ENCODE measurements around the gene MYZAP. TPM values are rescaled to one million over a fixed set of nuclear protein-coding genes. Genes with fewer than 3 reads are reported as not detected.
A peak's percentile ranks its signal among the peaks of the same experiment; 100 is the strongest.

MYZAP gene
- total and polyA plus RNA-seq, 5 donors from 2014 or later, result 0.49 to 3.9 (median 1.6) TPM

- H3K27me3 Mint-ChIP-seq, result peaks cover 12% of the 10 kb centered on the region
- Histone ChIP-seq H3K27ac (ENCODE audit: insufficient read depth, low read length, poor library complexity, severe bottlenecking) (no peak overlapping the region), H3K27me3 (ENCODE audit: control insufficient read depth, insufficient read depth, low read length) (peaks cover 11% of the 10 kb centered on the region), H3K36me3 (ENCODE audit: control insufficient read depth, insufficient read depth, low read length) (no peaks in the 10 kb centered on the region), H3K9me3 (ENCODE audit: control insufficient read depth in 2 of 2, low read length in 2 of 2) (no peaks in the 10 kb centered on the region), H3K4me1 (ENCODE audit: control insufficient read depth, insufficient read depth, low read length, poor library complexity, severe bottlenecking) (no peaks in the 10 kb centered on the region), H3K4me3 (ENCODE audit: low read depth, low read length) (no peak overlapping the region)
- DNase-seq (peak in 1 of 3 donors; percentile 15), ATAC-seq (ENCODE audit: low read depth in 2 of 2) (no peak)
- H3K27ac Mint-ChIP-seq, result no peak overlapping the region
- no peaks in the 10 kb centered on the region for H3K4me1 Mint-ChIP-seq
- H3K4me3 Mint-ChIP-seq, result no peak overlapping the region
- no peaks in the 10 kb centered on the region for H3K36me3 Mint-ChIP-seq
- no peaks in the 10 kb centered on the region for H3K9me3 Mint-ChIP-seq
These were observed 64.1 kb downstream of the MYZAP start for GRCh38 chr15:57655809-57656208.

- H3K27me3 ChIP-seq (ENCODE audit: control insufficient read depth, insufficient read depth, low read length), result peaks cover 11% of the 10 kb centered on the region
- Mint-ChIP-seq H3K27ac (no peak overlapping the region), H3K36me3 (no peaks in the 10 kb centered on the region), H3K27me3 (peaks cover 12% of the 10 kb centered on the region), H3K9me3 (no peaks in the 10 kb centered on the region), H3K4me1 (no peaks in the 10 kb centered on the region), H3K4me3 (no peak overlapping the region)
- H3K4me1 ChIP-seq (ENCODE audit: control insufficient read depth, insufficient read depth, low read length, poor library complexity, severe bottlenecking), result no peaks in the 10 kb centered on the region
- DNase-seq (no peak), ATAC-seq (ENCODE audit: low read depth in 2 of 2) (no peak)
- no peaks in the 10 kb centered on the region for H3K9me3 ChIP-seq (ENCODE audit: control insufficient read depth in 2 of 2, low read length in 2 of 2)
- H3K36me3 ChIP-seq (ENCODE audit: control insufficient read depth, insufficient read depth, low read length), result no peaks in the 10 kb centered on the region
- no peak overlapping the region for H3K27ac ChIP-seq (ENCODE audit: insufficient read depth, low read length, poor library complexity, severe bottlenecking)
- H3K4me3 ChIP-seq (ENCODE audit: low read depth, low read length), result no peak overlapping the region
These were observed 64.7 kb downstream of the MYZAP start for GRCh38 chr15:57656434-57656833.

GRCh38 chr15:57657619-57658018 lies 65.9 kb downstream of the MYZAP start:
- Mint-ChIP-seq H3K36me3 (no peaks in the 10 kb centered on the region), H3K4me1 (no peaks in the 10 kb centered on the region), H3K27me3 (peaks cover 19% of the 10 kb centered on the region), H3K4me3 (no peak overlapping the region), H3K27ac (no peak overlapping the region), H3K9me3 (no peaks in the 10 kb centered on the region)
- ATAC-seq (ENCODE audit: low read depth in 2 of 2) (no peak), DNase-seq (no peak)
- Histone ChIP-seq H3K27ac (ENCODE audit: insufficient read depth, low read length, poor library complexity, severe bottlenecking) (no peak overlapping the region), H3K4me1 (ENCODE audit: control insufficient read depth, insufficient read depth, low read length, poor library complexity, severe bottlenecking) (no peaks in the 10 kb centered on the region), H3K36me3 (ENCODE audit: control insufficient read depth, insufficient read depth, low read length) (no peaks in the 10 kb centered on the region), H3K27me3 (ENCODE audit: control insufficient read depth, insufficient read depth, low read length) (peaks cover 18% of the 10 kb centered on the region), H3K9me3 (ENCODE audit: control insufficient read depth in 2 of 2, low read length in 2 of 2) (no peaks in the 10 kb centered on the region), H3K4me3 (ENCODE audit: low read depth, low read length) (no peak overlapping the region)

GRCh38 chr15:57662091-57662744 lies 70.5 kb downstream of the MYZAP start:
- no peak overlapping the region for H3K27ac ChIP-seq (ENCODE audit: insufficient read depth, low read length, poor library complexity, severe bottlenecking)
- H3K4me1 ChIP-seq (ENCODE audit: control insufficient read depth, insufficient read depth, low read length, poor library complexity, severe bottlenecking), result no peaks in the 10 kb centered on the region
- DNase-seq (no peak), ATAC-seq (ENCODE audit: low read depth in 2 of 2) (no peak)
- H3K4me3 ChIP-seq (ENCODE audit: low read depth, low read length), result no peak overlapping the region
- peaks cover 18% of the 10 kb centered on the region for H3K27me3 ChIP-seq (ENCODE audit: control insufficient read depth, insufficient read depth, low read length)
- Mint-ChIP-seq H3K27me3 (peaks cover 28% of the 10 kb centered on the region), H3K9me3 (no peaks in the 10 kb centered on the region), H3K4me1 (no peaks in the 10 kb centered on the region), H3K36me3 (no peaks in the 10 kb centered on the region), H3K27ac (no peak overlapping the region), H3K4me3 (no peak overlapping the region)
- no peaks in the 10 kb centered on the region for H3K9me3 ChIP-seq (ENCODE audit: control insufficient read depth in 2 of 2, low read length in 2 of 2)
- no peaks in the 10 kb centered on the region for H3K36me3 ChIP-seq (ENCODE audit: control insufficient read depth, insufficient read depth, low read length)

GRCh38 chr15:57662802-57663201 lies 71.1 kb downstream of the MYZAP start:
- Mint-ChIP-seq H3K4me1 (no peaks in the 10 kb centered on the region), H3K36me3 (no peaks in the 10 kb centered on the region), H3K9me3 (no peaks in the 10 kb centered on the region), H3K27me3 (peaks cover 28% of the 10 kb centered on the region), H3K4me3 (no peak overlapping the region), H3K27ac (no peak overlapping the region)
- Histone ChIP-seq H3K27me3 (ENCODE audit: control insufficient read depth, insufficient read depth, low read length) (peaks cover 18% of the 10 kb centered on the region), H3K4me3 (ENCODE audit: low read depth, low read length) (no peak overlapping the region), H3K27ac (ENCODE audit: insufficient read depth, low read length, poor library complexity, severe bottlenecking) (no peak overlapping the region), H3K9me3 (ENCODE audit: control insufficient read depth in 2 of 2, low read length in 2 of 2) (no peaks in the 10 kb centered on the region), H3K4me1 (ENCODE audit: control insufficient read depth, insufficient read depth, low read length, poor library complexity, severe bottlenecking) (no peaks in the 10 kb centered on the region), H3K36me3 (ENCODE audit: control insufficient read depth, insufficient read depth, low read length) (no peaks in the 10 kb centered on the region)
- no peak for ATAC-seq (ENCODE audit: low read depth in 2 of 2)
- no peak for DNase-seq

GRCh38 chr15:57663262-57663661 lies 71.6 kb downstream of the MYZAP start:
- no peak for DNase-seq
- Mint-ChIP-seq H3K4me1 (no peaks in the 10 kb centered on the region), H3K27me3 (peaks cover 27% of the 10 kb centered on the region), H3K9me3 (no peaks in the 10 kb centered on the region), H3K4me3 (no peak overlapping the region), H3K36me3 (no peaks in the 10 kb centered on the region), H3K27ac (no peak overlapping the region)
- no peaks in the 10 kb centered on the region for H3K9me3 ChIP-seq (ENCODE audit: control insufficient read depth in 2 of 2, low read length in 2 of 2)
- H3K36me3 ChIP-seq (ENCODE audit: control insufficient read depth, insufficient read depth, low read length), result no peaks in the 10 kb centered on the region
- peaks cover 18% of the 10 kb centered on the region for H3K27me3 ChIP-seq (ENCODE audit: control insufficient read depth, insufficient read depth, low read length)
- no peaks in the 10 kb centered on the region for H3K4me1 ChIP-seq (ENCODE audit: control insufficient read depth, insufficient read depth, low read length, poor library complexity, severe bottlenecking)
- H3K4me3 ChIP-seq (ENCODE audit: low read depth, low read length), result no peak overlapping the region
- no peak for ATAC-seq (ENCODE audit: low read depth in 2 of 2)
- no peak overlapping the region for H3K27ac ChIP-seq (ENCODE audit: insufficient read depth, low read length, poor library complexity, severe bottlenecking)

GRCh38 chr15:57665194-57665593 lies 73.5 kb downstream of the MYZAP start:
- no peak overlapping the region for H3K4me3 Mint-ChIP-seq
- no peak overlapping the region for H3K4me3 ChIP-seq (ENCODE audit: low read depth, low read length)

GRCh38 chr15:57665939-57666338 lies 74.2 kb downstream of the MYZAP start:
- no peaks in the 10 kb centered on the region for H3K4me1 Mint-ChIP-seq
- H3K36me3 ChIP-seq (ENCODE audit: control insufficient read depth, insufficient read depth, low read length), result no peaks in the 10 kb centered on the region

More at GRCh38 chr15:57665194-57665593, 73.5 kb downstream of the MYZAP start:
- ATAC-seq (ENCODE audit: low read depth in 2 of 2) (no peak), DNase-seq (no peak)
- Mint-ChIP-seq H3K4me1 (no peaks in the 10 kb centered on the region), H3K9me3 (no peaks in the 10 kb centered on the region), H3K27me3 (peaks cover 21% of the 10 kb centered on the region), H3K27ac (no peak overlapping the region), H3K36me3 (no peaks in the 10 kb centered on the region)
- peaks cover 9% of the 10 kb centered on the region for H3K27me3 ChIP-seq (ENCODE audit: control insufficient read depth, insufficient read depth, low read length)
- no peaks in the 10 kb centered on the region for H3K36me3 ChIP-seq (ENCODE audit: control insufficient read depth, insufficient read depth, low read length)
- no peaks in the 10 kb centered on the region for H3K9me3 ChIP-seq (ENCODE audit: control insufficient read depth in 2 of 2, low read length in 2 of 2)
- H3K27ac ChIP-seq (ENCODE audit: insufficient read depth, low read length, poor library complexity, severe bottlenecking), result no peak overlapping the region
- no peaks in the 10 kb centered on the region for H3K4me1 ChIP-seq (ENCODE audit: control insufficient read depth, insufficient read depth, low read length, poor library complexity, severe bottlenecking)

More at GRCh38 chr15:57665939-57666338, 74.2 kb downstream of the MYZAP start:
- ATAC-seq (ENCODE audit: low read depth in 2 of 2) (no peak), DNase-seq (no peak)
- no peaks in the 10 kb centered on the region for H3K36me3 Mint-ChIP-seq
- H3K27me3 Mint-ChIP-seq, result peaks cover 21% of the 10 kb centered on the region
- no peaks in the 10 kb centered on the region for H3K9me3 Mint-ChIP-seq
- no peak overlapping the region for H3K4me3 ChIP-seq (ENCODE audit: low read depth, low read length)
- no peaks in the 10 kb centered on the region for H3K4me1 ChIP-seq (ENCODE audit: control insufficient read depth, insufficient read depth, low read length, poor library complexity, severe bottlenecking)
- no peak overlapping the region for H3K4me3 Mint-ChIP-seq
- no peak overlapping the region for H3K27ac Mint-ChIP-seq
- peaks cover 6% of the 10 kb centered on the region for H3K27me3 ChIP-seq (ENCODE audit: control insufficient read depth, insufficient read depth, low read length)
- no peak overlapping the region for H3K27ac ChIP-seq (ENCODE audit: insufficient read depth, low read length, poor library complexity, severe bottlenecking)
- no peaks in the 10 kb centered on the region for H3K9me3 ChIP-seq (ENCODE audit: control insufficient read depth in 2 of 2, low read length in 2 of 2)
